Glomerular endothelial cell (primary cell): ENCODE data around the gene PRKD1. TPM values are rescaled to one million over a fixed set of nuclear protein-coding genes. Genes with fewer than 3 reads are reported as not detected.
A peak's percentile ranks its signal among the peaks of the same experiment; 100 is the strongest.
"Not testable (repeated sequence)": the region's sequence is repeated elsewhere in the genome, so short reads cannot be mapped to it uniquely, and the experiment has no call there.

ENCODE experiments used
- DNase-seq: peaks from one replicate; pipeline ENCODE4 v3.0.0-alpha.2; 2011; ENCODE audit warnings: low read depth, low spot score; ENCODE audit errors: extremely low read depth
- total RNA-seq: library from RNA; depleted of rRNA; stranded (reverse); fragments of >200 nt; gene quantifications from 2 replicates; pipeline ENCODE4 v1.2.3, GENCODE V29; 2015

PRKD1 gene
- total RNA-seq, 1 donor from 2014 or later: 7.2 TPM

DNA sequence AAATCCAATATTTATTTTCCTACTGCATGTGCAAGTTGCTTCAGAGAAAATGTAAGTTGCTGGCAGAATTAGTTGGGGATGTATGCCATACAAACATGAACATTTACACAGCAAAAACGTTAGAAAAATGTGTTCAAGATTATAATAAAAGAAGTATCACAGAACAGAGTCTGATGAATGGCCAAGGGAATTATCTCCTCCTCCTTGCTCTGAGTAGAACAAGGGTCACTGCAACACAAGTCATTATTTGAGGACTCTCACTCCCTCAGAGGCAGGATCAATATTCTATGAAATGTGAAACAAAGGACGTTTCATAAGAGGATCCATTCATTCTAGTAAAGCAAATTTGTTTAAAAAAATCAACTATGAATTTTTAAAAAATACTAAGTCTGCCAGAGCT is 177.8 kb downstream of the PRKD1 start:
- no peak for DNase-seq

DNA sequence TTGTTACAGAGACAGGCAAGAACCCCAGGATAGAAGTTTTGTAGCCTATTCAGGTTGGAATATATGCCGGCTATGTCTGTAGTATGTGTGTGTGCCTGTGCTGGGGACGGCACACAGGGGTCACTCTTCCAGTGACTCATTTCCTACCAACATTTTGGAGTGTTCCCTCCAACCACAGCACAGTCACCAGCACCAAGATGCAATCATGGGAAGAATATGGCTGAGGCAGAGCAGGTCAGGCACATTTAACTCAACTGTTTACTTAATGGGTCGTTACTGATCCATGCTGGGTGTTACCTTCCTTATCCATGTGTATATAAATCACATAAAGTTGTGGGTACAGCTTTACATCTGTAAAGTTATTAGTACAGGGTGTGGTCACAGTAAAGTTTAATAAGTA is 178.3 kb downstream of the PRKD1 start:
- DNase-seq: no peak

DNA sequence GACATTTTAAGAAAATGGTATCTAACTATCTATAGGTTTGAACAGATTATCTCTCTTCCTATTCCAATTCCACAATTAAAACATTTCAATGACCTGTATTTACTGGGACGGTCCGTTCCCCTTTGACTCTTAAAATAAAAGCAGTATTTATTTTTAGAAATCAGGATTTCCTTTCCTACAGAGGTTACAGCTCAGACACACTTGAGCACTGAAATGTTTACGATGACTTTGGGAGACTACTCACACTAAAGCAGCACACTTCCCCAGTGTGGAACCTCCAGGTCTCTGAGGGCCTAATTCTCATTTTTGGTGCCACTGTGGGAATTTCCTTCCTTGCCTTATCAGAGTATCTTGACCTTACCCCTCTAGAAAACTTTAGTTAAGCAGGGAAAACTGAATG is 181.8 kb downstream of the PRKD1 start:
- DNase-seq: no peak

DNA sequence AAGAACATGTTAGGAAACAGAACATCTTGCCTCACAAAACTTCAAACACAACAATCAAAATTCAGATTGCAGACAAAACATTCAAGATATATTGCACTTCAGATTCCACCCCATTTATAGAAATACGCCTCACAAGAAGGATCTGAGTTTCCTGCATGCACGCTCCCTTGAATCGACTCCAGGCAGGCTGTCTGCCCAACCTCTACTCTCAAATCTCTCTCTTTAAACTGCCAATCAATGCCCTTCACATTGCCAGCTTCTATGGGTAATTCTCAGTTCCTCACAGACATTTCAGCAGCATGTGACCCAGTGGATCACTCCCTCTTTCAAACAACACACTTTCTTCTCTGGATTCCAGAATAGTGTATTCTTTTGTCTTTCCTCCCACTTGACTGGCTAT is 184.1 kb downstream of the PRKD1 start:
- DNase-seq: no peak

DNA sequence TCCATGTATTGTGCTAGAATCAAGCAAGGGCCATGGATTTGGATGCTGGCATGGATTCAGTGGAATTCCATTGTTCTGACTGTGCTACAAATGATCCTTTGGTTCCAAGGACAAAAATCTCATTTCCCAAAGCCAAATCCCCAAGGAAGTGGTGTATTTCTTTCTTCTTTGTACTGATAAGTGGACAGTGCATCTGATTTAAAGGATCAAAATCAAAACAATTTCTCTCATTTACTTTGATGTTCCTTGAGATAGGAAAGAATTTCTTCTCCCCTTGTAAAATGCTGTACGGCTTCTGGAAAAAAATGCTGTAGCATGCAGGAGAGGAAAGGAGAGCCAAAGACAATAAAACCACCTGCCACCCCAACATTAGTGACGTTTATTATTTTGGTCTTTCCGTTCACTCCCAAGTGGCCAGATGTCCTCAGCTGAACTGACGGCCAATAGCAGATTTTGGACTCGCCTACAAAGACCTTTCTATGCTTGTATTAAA is 185.7 kb downstream of the PRKD1 start:
- DNase-seq: peak; percentile 73

DNA sequence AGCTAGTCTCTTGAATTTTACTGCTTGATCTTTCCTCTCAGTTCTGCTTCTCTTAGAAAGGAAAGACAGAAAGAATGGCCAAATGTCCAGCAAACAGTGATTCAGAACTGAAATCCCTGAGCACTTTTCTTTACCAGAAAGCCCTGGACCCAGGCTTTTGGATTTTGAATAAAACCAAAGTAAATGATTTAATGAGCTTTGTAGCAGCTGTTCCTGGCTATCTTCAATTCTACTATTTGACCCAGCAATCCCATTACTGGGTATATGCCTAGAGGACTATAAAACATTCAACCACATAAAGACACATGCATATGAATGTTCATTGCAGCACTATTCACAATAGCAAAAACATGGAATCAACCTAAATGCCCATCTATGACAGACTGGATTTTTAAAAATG is 187.2 kb downstream of the PRKD1 start:
- DNase-seq: no peak

DNA sequence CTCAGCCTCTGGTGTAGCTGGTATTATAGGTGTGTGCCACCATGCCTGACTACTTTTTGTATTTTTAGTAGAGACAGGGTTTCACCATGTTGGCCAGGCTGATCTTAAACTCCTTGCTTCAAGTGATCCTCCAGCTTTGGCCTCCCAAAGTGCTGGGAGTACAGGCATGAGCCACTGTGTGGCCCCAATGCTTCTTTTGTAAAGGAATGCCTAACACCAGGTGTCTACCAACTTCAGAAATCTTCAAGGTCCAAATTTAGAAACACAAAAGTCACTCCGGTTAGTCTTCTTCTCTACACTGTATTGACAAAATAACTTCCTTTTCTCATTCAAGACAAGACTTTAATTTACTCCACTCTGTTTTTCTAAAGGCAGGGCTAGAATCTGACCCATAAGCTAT is 188.7 kb downstream of the PRKD1 start:
- no peak for DNase-seq

DNA sequence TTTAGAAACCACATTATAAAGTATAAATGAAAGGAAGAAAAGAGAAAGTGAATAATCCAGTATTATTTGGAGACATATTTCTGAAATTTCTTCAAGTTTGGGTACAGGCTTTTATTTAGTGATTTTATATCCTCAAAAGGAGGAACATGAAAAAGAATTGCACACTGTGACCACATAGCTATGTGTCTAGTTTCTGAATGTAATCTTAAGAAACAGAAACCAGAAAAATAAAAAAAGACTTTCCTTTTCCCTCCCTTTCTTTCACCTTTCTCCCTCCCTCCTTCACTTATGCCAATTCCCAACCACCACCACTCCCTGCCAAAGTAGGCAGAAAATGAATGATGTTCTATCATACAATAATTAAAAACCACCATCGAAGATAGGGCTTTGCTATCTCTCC is 189.6 kb downstream of the PRKD1 start:
- DNase-seq: no peak

DNA sequence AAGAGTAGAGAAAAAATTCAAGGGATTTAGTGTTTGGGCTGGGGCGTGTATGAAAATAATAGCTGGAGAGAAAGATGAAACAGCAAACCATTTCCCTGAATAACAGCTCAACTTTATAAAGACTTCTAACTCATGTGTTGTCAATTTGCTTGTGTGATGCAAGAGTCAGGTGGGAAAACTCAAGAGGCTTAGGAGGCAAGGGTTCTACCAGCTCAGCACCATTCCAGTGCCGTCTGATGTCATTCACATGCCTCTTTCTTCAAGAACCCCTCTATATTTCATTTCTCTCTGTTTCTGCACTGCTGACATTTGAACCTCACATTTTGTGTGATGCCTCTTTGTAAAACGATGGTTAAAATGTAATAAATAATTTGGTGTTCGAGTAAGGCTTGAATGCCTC is 192.2 kb downstream of the PRKD1 start:
- DNase-seq: no peak

DNA sequence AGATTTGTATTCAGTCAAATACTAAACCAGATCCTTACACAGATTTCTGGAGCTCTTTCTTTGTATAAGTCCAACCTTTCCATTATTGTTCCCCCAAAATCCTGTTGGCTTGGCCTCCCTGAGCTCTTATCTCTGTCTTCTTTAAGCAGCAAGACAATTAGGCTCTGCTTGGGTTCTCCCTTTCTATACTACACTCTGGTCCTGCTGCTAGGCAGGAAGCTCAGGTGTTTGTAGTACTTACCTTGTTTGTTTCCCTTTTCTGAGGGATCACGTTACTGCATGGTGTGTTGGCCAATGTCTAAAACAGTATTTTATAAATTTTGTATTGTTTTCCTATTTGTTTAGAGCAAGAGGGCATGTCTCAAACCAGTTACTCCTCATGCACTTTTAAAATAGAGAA is 192.9 kb downstream of the PRKD1 start:
- no peak for DNase-seq

DNA sequence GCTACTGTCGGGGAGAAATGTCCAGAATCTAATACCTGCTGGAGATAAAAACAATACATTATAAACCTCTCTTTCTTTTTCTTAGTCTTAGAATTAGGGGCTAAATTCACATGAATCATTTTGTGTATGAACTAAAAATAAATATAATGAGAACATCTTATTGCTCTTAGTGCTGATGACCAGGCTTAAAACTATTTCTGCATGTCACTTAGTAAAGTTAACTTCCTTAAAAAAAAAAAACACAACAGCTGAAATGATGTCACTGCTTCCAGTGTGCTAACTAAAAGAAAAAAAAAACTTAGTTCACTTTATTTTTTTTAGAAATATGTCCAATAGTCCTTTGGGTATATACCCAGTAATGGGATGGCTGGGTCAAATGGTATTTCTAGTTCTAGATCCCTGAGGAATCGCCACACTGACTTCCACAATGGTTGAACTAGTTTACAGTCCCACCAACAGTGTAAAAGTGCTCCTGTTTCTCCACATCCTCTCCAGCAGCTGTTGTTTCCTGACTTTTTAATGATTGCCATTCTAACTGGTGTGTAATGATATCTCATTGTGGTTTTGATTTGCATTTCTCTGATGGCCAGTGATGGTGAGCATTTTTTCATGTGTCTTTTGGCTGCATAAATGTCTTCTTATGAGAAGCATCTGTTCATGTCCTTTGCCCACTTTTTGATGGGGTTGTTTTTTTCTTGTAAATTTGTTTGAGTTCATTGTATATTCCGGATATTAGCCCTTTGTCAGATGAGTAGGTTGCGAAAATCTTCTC is 200.9 kb downstream of the PRKD1 start:
- not testable (repeated sequence) for DNase-seq

DNA sequence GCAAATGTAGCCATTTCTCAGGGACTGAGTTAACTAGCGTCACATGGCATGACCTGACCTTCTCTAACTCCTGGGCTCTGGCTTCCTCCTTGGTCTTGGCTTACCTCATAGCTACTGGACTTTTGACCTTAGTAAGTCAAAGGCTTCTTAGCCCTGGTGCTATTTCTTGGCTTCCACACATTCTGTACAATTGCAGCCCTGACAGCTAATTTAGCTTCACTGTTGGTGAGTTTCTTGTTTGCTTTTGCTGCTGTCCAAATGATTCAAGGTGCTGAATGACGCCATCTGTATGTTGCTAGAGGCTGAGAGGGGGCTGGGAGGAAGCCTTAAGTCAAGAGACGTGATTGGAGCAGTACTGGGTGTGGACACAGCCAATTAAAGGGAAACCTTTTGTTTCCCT is 202.7 kb downstream of the PRKD1 start:
- DNase-seq: no peak

DNA sequence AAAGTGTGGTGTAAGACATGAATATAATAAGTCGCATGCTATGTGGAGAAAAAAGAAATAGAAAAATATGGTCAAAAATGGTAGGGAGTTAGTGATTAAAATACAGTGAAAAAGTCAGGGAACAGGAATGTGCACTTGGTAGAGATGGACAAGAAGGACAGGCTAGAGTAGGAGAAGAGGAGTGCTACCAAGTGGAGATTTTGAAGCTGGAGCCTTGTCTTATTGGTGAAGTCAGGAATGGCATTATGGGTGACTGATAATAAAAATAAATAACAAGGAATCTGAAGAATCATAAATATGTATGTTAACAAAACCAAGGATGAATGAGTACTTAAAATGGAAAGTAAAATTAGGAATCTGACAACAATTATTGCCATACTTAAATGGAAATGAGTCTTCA is 204.8 kb downstream of the PRKD1 start:
- DNase-seq: no peak

DNA sequence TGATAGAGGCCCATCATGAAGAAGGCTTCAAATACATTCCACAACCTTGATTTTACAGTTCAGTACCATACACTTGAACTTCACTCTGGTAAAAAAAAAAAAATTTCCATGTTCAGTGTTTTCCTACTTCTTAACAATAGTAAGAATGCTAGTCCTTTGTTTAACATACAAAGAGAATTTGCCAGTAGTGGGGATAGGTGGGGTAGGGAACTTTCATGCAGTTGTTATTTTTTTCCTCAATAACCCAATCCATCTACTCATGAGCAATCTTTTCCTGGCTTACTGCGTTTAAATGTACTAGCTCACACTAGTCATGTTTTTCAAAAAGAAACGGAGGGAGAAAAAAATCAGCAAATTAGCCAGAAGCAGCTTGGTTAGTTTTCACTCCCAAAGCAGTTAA is 206.1 kb downstream of the PRKD1 start:
- DNase-seq: no peak

DNA sequence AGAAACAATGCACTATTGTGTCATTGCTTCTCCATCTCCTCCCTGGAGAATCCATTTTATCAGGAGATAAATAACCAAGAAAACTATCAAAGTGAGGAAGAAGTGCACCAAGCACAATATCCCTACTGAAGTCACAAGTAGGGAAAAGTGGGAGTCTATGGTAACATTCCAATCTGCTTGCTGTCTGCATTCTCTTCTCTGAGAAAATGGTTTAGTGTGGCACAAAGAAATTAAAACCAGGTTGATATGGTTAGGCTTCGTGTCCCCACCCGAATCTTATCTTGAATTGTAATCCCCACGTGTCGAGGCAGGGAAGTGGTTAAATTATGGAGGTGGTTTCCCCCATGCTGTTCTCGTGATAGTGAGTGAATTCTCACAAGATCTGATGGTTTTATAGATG is 209.7 kb downstream of the PRKD1 start:
- no peak for DNase-seq

DNA sequence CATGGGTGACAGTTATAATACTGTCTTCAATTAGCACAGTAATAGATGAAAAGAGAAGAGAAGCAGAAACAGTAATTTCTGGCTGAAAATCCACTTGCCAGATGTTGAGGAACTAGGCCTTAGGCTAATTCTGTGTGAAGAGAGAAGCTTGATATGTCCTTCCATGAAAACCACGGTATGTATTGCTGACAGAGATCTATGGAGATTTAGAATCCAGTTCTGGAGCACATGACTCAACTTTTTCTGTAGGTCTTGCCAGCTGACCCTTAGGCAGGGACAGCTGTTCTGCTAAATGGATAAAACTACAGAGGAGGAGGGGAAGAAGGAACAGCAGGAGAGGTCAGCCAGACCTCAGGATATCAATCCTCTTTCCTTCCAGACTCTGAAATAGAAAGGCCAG is 211.5 kb downstream of the PRKD1 start:
- DNase-seq: no peak

DNA sequence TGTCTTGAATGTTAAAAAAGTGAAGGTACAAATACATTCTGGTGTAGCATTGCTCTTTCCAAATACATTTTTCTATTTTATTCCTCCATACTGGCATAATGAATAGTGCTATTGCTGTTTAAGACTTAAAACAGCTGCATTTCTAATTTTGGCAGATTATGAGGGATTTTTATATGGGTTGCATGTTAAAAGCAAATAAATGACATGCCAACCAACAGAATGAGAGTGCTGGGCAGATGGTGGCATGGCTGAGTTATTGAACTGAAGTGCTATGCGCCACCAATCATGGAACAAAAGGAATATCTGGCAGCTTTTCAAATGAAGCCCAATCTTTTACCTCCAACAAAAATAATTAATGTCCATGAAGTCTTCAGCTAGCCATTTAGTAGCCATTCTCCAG is 215.0 kb downstream of the PRKD1 start:
- DNase-seq: no peak

DNA sequence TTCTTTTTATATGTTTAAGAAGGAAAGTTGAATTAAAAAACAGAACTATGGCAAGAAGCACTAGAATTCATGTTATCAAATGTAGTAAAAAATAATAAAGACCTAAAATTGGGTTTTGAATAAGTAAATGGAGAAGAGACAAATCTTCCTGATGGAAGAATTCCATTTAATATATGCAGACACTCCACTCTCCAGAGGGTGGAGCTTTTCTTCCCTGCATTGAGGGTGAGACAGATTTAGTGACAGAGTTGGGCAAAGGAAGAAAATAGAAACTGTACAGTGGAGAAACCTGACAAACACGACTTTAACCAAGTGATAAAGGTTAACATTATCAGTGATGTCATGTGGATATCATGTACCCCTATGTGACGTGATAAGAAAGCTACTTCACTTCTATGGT is 217.6 kb downstream of the PRKD1 start:
- DNase-seq: no peak

DNA sequence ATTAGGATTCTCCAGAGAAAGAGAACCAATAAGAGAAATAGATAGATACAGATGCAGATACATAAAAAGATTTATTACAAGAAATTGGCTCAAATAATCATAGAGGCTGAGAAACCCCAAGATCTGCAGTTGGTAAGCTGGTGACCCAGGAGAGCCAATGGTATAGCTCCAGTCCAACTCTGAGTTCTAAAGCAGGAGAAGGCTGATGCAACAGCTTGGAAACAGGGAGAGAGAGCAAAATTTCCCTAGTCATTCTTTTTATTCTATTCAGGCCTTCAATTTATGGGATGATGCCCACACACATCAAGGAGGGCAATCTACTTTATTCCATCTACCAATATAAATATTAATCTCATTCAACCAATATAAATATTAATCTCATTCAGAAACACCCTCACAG is 218.2 kb downstream of the PRKD1 start:
- no peak for DNase-seq

DNA sequence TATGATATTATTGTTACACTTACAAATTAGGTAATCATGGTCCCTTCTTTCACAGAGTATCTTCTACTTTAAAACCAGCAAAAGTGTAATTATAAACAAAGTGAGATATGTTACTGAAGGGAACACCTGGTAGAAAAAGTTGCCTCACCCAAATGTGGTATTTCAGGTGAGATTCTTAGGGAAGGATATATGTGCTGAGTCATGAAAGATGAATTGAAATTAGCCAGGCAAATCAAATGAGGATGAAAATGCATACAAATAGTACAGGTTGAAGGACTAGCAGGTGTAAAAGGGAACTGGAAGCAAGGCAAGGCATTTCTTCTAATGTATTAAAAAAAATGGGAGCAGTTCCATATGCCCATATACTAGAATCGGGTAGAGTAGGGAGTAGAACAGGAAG is 220.9 kb downstream of the PRKD1 start:
- DNase-seq: no peak

DNA sequence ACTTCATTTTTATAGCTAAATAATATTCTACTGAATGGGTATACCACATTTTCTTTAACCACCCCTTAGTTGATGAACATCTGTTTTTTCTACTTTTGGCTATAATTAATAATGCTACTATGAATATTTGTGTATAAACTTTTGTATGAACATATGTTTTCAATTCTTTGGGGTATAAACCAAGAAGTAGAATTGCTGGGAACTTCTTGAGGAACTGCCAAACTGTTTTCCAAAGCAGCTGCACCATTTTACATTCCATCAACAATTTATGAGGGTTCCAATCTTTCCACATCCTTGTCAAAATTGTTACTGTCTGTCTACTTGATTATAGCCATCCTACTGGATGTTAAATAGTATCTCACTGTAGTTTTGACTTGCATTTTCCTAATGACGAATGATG is 221.8 kb downstream of the PRKD1 start:
- no peak for DNase-seq

DNA sequence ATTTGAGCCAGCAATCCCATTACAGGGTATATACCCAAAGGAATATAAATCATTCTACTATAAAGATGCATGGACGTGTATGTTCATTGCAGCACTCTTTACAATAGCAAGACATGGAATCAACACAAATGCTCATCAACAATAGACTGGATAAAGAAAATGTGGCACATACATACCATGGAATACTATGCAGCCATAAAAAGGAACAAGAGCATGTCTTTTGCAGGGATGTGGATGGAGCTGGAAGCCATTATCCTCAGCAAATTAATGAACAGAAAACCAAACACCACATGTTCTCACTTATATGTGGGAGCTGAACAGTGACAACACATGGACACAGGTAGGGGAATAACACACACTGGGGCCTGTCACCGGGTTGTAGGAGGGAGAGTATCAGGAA is 238.1 kb downstream of the PRKD1 start:
- DNase-seq: not testable (repeated sequence)

DNA sequence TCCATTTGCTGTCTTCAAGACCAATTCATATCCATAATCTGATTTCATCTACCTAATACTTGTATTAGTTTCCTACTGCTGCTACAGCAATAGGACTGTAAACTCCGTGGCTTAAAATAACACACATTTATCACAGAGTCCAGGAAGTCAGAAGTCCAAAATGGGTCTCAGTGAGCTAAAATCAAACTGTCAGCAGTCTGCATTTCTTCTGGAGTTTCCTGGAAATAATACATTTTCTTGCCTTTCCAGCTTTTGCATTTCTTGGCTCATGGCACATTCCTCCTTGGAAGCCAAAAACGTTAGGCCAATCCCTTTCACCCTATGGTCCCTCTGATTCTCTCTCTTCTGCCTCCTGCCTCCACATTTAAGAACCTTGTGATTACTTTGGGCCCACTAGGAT is 239.8 kb downstream of the PRKD1 start:
- no peak for DNase-seq
